Neural cell (in vitro differentiated cells): ENCODE data around the gene ROR2. TPM values are rescaled to one million over a fixed set of nuclear protein-coding genes. Genes with fewer than 3 reads are reported as not detected.

Experiments
- H2AFZ ChIP-seq: fragments of 200-600, 300-800 bp; sonication (generic), shearing (Covaris generic); 2 replicates; pipeline ENCODE4 v1.6.0; 2014; ENCODE audit warnings: low read depth, mild to moderate bottlenecking, antibody characterized with exemption, low read length, moderate library complexity
- H3F3A ChIP-seq: fragments of 200-600 bp; shearing (Covaris generic); 2 replicates; pipeline ENCODE4 v1.6.1; 2016; ENCODE audit warnings: mild to moderate bottlenecking, moderate library complexity, mixed read lengths, antibody characterized with exemption, low read length; ENCODE audit not compliant: insufficient read depth, poor library complexity, severe bottlenecking
- H3K27ac ChIP-seq: fragments of 200-600, 300-800 bp; sonication (generic), shearing (Covaris generic); 2 replicates; pipeline ENCODE4 v1.5.1; 2014; ENCODE audit warnings: mild to moderate bottlenecking, low read length, moderate library complexity
- H3K27me3 ChIP-seq: fragments of 300-800, 200-600 bp; sonication (generic), shearing (Covaris generic); 2 replicates; pipeline ENCODE4 v1.6.0; 2014; ENCODE audit warnings: mild to moderate bottlenecking, low read depth, low read length, moderate library complexity; ENCODE audit not compliant: insufficient read depth
- H3K36me3 ChIP-seq: fragments of 300-800, 200-600 bp; sonication (generic), shearing (Covaris generic); 2 replicates; pipeline ENCODE4 v1.5.1; 2014; ENCODE audit warnings: mild to moderate bottlenecking, antibody characterized with exemption, low read length, moderate library complexity; ENCODE audit not compliant: insufficient read depth
- H3K4me2 ChIP-seq: fragments of 300-800, 200-600 bp; sonication (generic), shearing (Covaris generic); 2 replicates; pipeline ENCODE4 v1.6.0; 2014; ENCODE audit warnings: mild to moderate bottlenecking, low read length
- H3K4me3 ChIP-seq: fragments of 300-800, 200-600 bp; sonication (generic), shearing (Covaris generic); 2 replicates; pipeline ENCODE4 v1.5.1; 2014; ENCODE audit warnings: mild to moderate bottlenecking, low read length, moderate library complexity
- H3K79me2 ChIP-seq: fragments of 200-600 bp; shearing (Covaris generic); replicated peaks from 2 replicates; pipeline ENCODE4 v1.6.0; 2014; ENCODE audit warnings: mild to moderate bottlenecking, low read length, moderate library complexity; ENCODE audit not compliant: insufficient read depth
- H3K9ac ChIP-seq: fragments of 300-800, 200-600 bp; sonication (generic), shearing (Covaris generic); 2 replicates; pipeline ENCODE4 v1.6.1; 2016; ENCODE audit warnings: mild to moderate bottlenecking, low read length, mixed read lengths
- H3K9me2 ChIP-seq: fragments of 200-600 bp; shearing (Covaris generic); 2 replicates; pipeline ENCODE4 v1.6.1; 2016; ENCODE audit warnings: mild to moderate bottlenecking, low read length, mixed read lengths; ENCODE audit not compliant: insufficient read depth
- H3K9me3 ChIP-seq: fragments of 200-600, 300-800 bp; sonication (generic), shearing (Covaris generic); 2 replicates; pipeline ENCODE4 v1.6.1; 2016; ENCODE audit warnings: mild to moderate bottlenecking, mixed run types, low read length, moderate library complexity, mixed read lengths
- H4K20me1 ChIP-seq: fragments of 200-600 bp; shearing (Covaris generic); 2 replicates; pipeline ENCODE4 v1.6.1; 2016; ENCODE audit warnings: mild to moderate bottlenecking, mixed run types; ENCODE audit not compliant: insufficient read depth
- EP300 ChIP-seq: fragments of 450-650 bp; conservative IDR thresholded peaks from 2 replicates; pipeline ENCODE4 v1.6.1; 2014; ENCODE audit warnings: antibody characterized with exemption, mild to moderate bottlenecking, moderate library complexity; ENCODE audit not compliant: poor library complexity, severe bottlenecking
- EZH2 ChIP-seq: fragments of 200-600, 300-800 bp; shearing (Covaris generic), sonication (generic); IDR thresholded peaks from 2 replicates; pipeline ENCODE4 v1.6.1; 2014; ENCODE audit warnings: antibody characterized with exemption, low read length, borderline replicate concordance, mild to moderate bottlenecking; ENCODE audit not compliant: insufficient read depth, poor library complexity, severe bottlenecking
- MXI1 ChIP-seq: fragments of 450-650 bp; conservative IDR thresholded peaks from 2 replicates; pipeline ENCODE4 v1.6.1; 2014; ENCODE audit warnings: antibody characterized with exemption, mild to moderate bottlenecking; ENCODE audit not compliant: poor library complexity, severe bottlenecking
- POLR2AphosphoS5 ChIP-seq: IDR thresholded peaks from 2 replicates; pipeline ENCODE4 v1.6.1; 2012
- RAD21 ChIP-seq: fragments of 450-650 bp; conservative IDR thresholded peaks from 2 replicates; pipeline ENCODE4 v1.6.1; 2014; ENCODE audit warnings: antibody characterized with exemption, mild to moderate bottlenecking, moderate library complexity
- SMC3 ChIP-seq: fragments of 450-650 bp; conservative IDR thresholded peaks from 2 replicates; pipeline ENCODE4 v1.6.1; 2014; ENCODE audit warnings: antibody characterized with exemption, mild to moderate bottlenecking, moderate library complexity; ENCODE audit not compliant: poor library complexity
- TAF1 ChIP-seq: IDR thresholded peaks from 2 replicates; pipeline ENCODE4 v1.6.1; 2012; ENCODE audit warnings: low read depth
- polyA plus RNA-seq: library from polyadenylated mRNA; depleted of rRNA; stranded (reverse); fragments of >200 nt; gene quantifications from 2 replicates; pipeline ENCODE4 v1.2.3, GENCODE V29; 2014
- TF ChIP-seq, protein P1 (sequence below): fragments of 450-650 bp; IDR thresholded peaks from 2 replicates; pipeline ENCODE4 v1.5.1; 2014; ENCODE audit warnings: antibody characterized with exemption, mild to moderate bottlenecking, moderate library complexity; ENCODE audit not compliant: poor library complexity, severe bottlenecking
- TF ChIP-seq, protein P2 (sequence below): IDR thresholded peaks from 2 replicates; pipeline ENCODE4 v1.6.1; 2012; ENCODE audit warnings: borderline replicate concordance

ROR2 gene
- polyA plus RNA-seq, 1 donor from 2014 or later = 0.33 TPM

DNA sequence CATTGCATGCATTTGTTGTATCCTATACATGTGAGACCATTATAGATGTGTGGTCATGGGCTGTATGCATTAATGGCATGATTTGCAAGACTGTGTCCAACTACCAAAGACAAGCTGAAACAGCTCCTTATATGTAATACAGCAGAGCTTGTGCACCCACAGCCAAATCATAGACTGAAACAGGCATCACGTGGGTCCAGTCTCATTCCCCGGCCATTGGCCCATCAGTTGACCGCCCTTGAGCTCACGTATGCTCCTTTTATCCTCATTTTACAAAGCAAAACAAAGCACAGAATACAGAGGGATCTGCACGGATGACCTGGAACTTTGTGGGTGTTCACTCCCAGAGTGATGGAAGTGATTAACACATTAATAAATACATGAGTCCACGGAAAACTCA is 109.1 kb downstream of the ROR2 start:
- no peak overlapping the region for H3K27ac ChIP-seq
- no peaks in the 10 kb centered on the region for H3K36me3 ChIP-seq
- H3K27me3 ChIP-seq = no peaks in the 10 kb centered on the region
- no peak for TF ChIP-seq TAF1
- TF ChIP-seq, protein P1, sequence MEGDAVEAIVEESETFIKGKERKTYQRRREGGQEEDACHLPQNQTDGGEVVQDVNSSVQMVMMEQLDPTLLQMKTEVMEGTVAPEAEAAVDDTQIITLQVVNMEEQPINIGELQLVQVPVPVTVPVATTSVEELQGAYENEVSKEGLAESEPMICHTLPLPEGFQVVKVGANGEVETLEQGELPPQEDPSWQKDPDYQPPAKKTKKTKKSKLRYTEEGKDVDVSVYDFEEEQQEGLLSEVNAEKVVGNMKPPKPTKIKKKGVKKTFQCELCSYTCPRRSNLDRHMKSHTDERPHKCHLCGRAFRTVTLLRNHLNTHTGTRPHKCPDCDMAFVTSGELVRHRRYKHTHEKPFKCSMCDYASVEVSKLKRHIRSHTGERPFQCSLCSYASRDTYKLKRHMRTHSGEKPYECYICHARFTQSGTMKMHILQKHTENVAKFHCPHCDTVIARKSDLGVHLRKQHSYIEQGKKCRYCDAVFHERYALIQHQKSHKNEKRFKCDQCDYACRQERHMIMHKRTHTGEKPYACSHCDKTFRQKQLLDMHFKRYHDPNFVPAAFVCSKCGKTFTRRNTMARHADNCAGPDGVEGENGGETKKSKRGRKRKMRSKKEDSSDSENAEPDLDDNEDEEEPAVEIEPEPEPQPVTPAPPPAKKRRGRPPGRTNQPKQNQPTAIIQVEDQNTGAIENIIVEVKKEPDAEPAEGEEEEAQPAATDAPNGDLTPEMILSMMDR = no peak
- TF ChIP-seq POLR2AphosphoS5 = no peak
- no peak for TF ChIP-seq SMC3
- TF ChIP-seq EP300 = no peak
- TF ChIP-seq EZH2 = no peak
- TF ChIP-seq, protein P2, sequence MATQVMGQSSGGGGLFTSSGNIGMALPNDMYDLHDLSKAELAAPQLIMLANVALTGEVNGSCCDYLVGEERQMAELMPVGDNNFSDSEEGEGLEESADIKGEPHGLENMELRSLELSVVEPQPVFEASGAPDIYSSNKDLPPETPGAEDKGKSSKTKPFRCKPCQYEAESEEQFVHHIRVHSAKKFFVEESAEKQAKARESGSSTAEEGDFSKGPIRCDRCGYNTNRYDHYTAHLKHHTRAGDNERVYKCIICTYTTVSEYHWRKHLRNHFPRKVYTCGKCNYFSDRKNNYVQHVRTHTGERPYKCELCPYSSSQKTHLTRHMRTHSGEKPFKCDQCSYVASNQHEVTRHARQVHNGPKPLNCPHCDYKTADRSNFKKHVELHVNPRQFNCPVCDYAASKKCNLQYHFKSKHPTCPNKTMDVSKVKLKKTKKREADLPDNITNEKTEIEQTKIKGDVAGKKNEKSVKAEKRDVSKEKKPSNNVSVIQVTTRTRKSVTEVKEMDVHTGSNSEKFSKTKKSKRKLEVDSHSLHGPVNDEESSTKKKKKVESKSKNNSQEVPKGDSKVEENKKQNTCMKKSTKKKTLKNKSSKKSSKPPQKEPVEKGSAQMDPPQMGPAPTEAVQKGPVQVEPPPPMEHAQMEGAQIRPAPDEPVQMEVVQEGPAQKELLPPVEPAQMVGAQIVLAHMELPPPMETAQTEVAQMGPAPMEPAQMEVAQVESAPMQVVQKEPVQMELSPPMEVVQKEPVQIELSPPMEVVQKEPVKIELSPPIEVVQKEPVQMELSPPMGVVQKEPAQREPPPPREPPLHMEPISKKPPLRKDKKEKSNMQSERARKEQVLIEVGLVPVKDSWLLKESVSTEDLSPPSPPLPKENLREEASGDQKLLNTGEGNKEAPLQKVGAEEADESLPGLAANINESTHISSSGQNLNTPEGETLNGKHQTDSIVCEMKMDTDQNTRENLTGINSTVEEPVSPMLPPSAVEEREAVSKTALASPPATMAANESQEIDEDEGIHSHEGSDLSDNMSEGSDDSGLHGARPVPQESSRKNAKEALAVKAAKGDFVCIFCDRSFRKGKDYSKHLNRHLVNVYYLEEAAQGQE = no peak
- TF ChIP-seq MXI1 = no peak
- no peak for TF ChIP-seq RAD21
- H2AFZ ChIP-seq = no peak overlapping the region
- H3K9me3 ChIP-seq = no peaks in the 10 kb centered on the region
- H3K4me3 ChIP-seq = no peak overlapping the region
- no peak overlapping the region for H3K4me2 ChIP-seq
- no peaks in the 10 kb centered on the region for H3F3A ChIP-seq
- H3K9me2 ChIP-seq = no peaks in the 10 kb centered on the region
- no peak overlapping the region for H3K9ac ChIP-seq
- no peaks in the 10 kb centered on the region for H4K20me1 ChIP-seq
- H3K79me2 ChIP-seq = no peaks in the 10 kb centered on the region

DNA sequence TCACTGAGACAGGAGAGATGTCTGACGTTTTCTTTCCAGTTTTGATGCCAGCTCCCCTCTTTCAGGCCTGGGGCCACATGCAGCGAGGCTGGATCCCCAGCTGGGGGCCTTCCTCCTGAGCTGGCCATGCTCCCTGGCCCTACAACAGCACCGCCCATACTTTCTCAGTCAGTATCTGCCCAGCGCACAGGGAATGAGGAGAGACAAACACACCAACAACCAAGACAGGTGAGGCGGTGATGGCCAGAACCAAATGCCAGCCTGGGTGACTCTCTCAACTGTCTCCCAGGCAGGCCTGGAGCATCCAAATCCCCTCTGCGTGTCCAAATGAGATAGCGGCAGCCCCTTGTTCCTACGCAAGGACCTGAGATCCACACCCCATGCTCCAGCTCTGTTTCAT is 109.6 kb downstream of the ROR2 start:
- Histone ChIP-seq H3K4me3 (no peak overlapping the region), H3K9me2 (no peaks in the 10 kb centered on the region), H3K4me2 (no peak overlapping the region), H4K20me1 (no peaks in the 10 kb centered on the region), H3K36me3 (no peaks in the 10 kb centered on the region), H3K27ac (no peak overlapping the region), H3K27me3 (no peaks in the 10 kb centered on the region), H3K9ac (no peak overlapping the region), H3K79me2 (no peaks in the 10 kb centered on the region), H2AFZ (no peak overlapping the region), H3F3A (no peaks in the 10 kb centered on the region), H3K9me3 (no peaks in the 10 kb centered on the region)
- TF ChIP-seq POLR2AphosphoS5 (no peak), TAF1 (no peak), RAD21 (no peak), SMC3 (no peak), EZH2 (no peak), MXI1 (no peak), EP300 (no peak)
- TF ChIP-seq, protein P1 = no peak
- TF ChIP-seq, protein P2 = no peak
